Measurements from ENCODE around the gene SLC44A1.

Gene SLC44A1

GRCh38 chr9:105273731-105274130 lies 29.3 kb downstream of the SLC44A1 start:
- no peak for DNase-seq (ENCODE audit: low read depth in 2 of 2)

GRCh38 chr9:105275111-105275510 lies 30.7 kb downstream of the SLC44A1 start:
- DNase-seq (ENCODE audit: low read depth in 2 of 2), result no peak

DNA sequence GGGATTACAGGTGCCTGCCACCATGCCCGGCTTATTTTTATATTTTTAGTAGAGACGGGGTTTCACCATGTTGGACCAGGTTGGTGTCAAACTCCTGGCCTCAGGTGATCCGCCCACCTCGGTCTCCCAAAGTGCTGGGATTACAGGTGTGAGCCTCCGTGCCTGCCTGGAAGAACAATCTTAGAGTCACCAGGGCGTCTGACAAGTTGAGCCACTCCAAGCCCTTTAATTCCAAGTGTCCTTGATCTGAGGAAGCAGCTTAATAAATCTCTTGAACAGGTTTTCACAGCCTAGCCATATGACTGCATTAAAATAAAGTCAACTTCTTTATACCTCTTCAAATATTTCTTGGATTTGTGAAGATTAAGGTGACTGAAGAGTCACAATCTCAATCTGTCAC lies 31.5 kb downstream of the SLC44A1 start:
- no peak for DNase-seq (ENCODE audit: low read depth in 2 of 2)

- DNase-seq (ENCODE audit: low read depth in 2 of 2), result no peak
Measured at GRCh38 chr9:105278751-105279150, 34.3 kb downstream of the SLC44A1 start.

- DNase-seq (ENCODE audit: low read depth in 2 of 2), result no peak
Measured at GRCh38 chr9:105280691-105281090, 36.2 kb downstream of the SLC44A1 start.

DNA sequence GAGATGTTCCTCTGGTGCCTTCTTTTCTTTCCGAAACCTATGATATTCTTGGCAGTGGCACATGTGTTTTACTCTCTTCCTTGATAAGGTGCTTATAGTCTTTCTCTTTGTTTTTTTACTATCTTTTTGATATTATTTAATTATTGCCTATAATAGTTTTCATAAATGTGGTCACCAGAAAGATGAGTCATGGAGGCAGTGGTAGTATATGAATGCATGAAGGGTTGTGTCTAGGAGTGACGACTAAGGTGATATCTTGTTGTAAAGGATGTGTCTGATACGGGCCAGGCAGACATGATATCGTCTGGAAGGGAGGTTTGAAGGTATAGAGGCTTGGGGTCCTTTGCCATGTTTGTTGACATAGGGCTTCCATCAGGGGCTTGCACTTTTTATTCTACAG lies 36.8 kb downstream of the SLC44A1 start:
- no peak for DNase-seq (ENCODE audit: low read depth in 2 of 2)

DNA sequence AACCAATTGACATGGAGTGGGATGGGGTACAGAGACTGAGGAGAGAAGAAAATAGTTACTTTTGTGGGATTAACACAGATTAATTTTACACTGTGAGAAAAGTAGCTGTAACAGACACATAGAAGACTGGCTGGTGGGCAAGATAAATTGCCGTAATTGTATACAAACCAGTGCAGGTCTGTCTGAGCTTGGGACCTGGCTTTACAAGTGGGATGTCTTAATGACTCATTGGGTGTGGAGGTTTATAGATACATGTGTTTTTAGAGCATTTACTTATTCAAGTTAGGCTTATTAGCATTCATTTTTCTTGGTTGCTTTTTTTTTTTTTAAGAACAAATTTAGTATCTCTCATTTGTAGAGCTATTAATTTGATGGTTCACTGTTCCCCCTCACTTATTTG lies 37.5 kb downstream of the SLC44A1 start:
- DNase-seq (ENCODE audit: low read depth in 2 of 2), result no peak

DNA sequence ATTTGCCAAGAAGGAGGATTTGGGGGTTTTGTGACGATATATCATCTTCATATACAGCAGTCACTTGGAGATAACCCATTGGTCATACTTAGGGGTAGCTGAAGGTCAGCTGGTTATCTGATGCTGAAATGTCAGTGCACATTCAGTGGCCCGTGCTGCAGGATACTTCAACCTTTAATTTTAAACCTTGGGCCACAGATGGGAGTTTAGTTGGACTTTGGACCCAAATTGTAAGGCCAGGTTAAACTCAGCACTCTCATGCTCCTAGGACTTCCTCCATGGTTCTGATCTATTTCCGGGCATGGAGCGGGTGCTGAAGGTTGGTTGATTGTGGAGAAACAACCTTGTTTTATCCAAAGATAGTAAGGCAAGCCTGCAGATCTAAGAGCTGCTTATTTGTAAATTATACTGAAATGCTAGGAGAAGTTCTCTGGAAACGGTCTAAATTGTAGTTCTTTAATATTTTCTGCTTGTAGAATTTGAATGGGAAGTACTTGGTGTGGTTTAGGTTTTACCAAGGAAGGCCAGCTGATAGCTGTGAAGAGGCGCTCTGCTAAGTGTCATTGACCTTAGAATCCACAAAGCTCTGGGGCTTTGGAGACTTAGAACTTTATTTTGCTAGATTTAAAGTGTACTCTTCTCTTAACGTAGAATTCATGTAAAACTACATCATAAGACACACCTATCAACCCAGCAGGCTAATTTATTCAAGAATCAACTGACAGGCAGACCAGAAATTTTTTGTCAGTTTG lies 38.6 kb downstream of the SLC44A1 start:
- DNase-seq (ENCODE audit: low read depth in 2 of 2), result no peak

DNA sequence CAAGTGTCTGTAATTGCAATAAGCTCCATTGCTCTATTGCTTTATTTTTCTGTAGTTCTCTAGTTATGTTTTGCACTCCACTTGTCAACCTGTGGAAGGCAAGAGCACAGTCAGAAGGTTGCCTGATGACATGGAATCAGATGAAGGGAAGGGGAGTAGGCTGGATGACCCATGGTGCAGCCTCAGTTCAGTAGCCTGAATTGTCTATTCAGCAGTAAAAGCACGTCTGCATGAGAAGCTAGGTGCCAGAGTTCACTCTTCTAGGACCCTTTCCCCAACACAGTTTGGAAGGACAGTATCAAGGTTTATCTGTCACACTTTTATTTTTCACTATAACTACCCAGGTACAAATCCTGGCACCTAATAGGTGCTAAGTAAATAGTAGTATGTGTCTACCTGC lies 39.3 kb downstream of the SLC44A1 start:
- DNase-seq (ENCODE audit: low read depth in 2 of 2), result no peak

DNA sequence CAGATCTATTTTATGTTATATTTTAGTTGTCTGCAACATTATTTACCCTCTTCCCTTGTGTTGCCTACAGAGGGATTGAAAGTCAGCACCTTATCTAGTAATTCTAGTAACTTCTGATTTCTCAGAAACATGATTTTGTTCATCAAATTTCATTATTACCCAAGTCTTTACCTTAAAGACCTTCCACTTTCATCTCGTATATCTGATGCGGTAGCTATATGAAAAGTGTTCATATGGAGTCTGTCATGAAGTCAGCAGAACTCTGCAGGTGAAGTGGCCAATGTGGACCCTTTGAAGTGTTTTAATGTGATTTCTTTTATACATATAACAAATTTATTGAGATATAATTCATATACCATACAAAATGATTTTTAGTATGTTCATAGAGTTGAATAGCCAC lies 40.0 kb downstream of the SLC44A1 start:
- no peak for DNase-seq (ENCODE audit: low read depth in 2 of 2)

GRCh38 chr9:105286098-105286497 lies 41.6 kb downstream of the SLC44A1 start:
- DNase-seq (ENCODE audit: low read depth in 2 of 2), result no peak

GRCh38 chr9:105289305-105289704 lies 44.9 kb downstream of the SLC44A1 start:
- DNase-seq (ENCODE audit: low read depth in 2 of 2), result no peak

DNA sequence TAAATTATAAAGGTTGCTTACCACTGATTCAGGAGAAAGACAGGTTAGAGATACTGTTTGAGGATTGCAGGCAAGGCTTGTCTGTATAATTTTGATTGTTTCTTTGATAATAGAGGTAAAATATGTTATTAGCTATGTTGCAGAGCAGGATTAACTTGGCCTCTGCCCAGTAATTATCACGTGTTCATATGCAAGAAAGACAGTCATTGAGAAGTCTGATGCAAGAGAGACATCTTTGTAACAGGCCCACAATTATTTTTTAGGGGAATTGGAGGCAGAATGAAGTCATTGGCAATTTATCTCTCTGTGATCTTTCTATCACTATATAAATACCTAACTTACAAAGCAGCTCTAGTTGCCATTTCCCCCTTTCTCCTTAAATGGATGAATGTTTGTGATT lies 46.0 kb downstream of the SLC44A1 start:
- no peak for DNase-seq (ENCODE audit: low read depth in 2 of 2)

- no peak for DNase-seq (ENCODE audit: low read depth in 2 of 2)
Measured at GRCh38 chr9:105290954-105291353, 46.5 kb downstream of the SLC44A1 start.

- DNase-seq (ENCODE audit: low read depth in 2 of 2), result no peak
Measured at GRCh38 chr9:105291422-105291859, 47.0 kb downstream of the SLC44A1 start.

- DNase-seq (ENCODE audit: low read depth in 2 of 2), result no peak
Measured at GRCh38 chr9:105291938-105292337, 47.5 kb downstream of the SLC44A1 start.

DNA sequence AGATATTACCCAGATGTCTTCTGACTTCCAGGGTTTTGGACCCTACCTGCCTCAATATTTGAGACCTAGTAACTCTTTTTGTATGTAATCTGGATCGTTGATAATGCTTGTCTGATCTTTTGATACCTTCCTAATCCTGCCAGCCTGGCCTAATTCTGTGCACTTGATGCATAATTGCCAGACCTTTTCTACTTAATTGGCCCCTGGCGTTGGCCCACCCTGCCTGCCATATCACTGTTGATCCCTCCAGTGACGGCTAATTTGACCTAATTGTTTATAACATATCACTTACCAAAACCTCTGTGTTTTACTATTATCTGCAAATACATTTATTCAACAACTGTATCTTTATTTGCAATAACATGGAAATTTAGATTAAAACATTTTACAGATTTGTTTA lies 49.0 kb downstream of the SLC44A1 start:
- no peak for DNase-seq (ENCODE audit: low read depth in 2 of 2)

GRCh38 chr9:105295201-105295550 lies 50.7 kb downstream of the SLC44A1 start:
- DNase-seq (ENCODE audit: low read depth in 2 of 2), result no peak

DNA sequence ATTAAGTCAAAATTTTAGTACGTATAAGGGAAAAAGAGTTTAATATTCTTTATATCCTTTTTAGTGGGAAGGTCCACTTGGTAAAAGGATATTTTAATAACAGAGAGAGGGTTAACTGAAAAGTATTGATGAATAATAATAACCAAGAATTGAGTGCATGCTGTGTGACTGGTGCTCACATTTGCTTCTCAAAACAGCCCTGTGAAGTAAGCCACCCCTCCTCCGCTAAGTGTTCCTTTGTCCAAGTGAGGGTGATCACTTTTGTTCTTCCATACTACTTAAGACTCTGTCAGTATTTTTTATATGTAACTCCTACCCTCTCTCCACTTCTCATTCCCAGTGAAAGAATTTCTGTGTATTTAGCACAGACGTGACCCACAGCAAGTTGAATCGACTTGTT lies 51.5 kb downstream of the SLC44A1 start:
- no peak for DNase-seq (ENCODE audit: low read depth in 2 of 2)

DNA sequence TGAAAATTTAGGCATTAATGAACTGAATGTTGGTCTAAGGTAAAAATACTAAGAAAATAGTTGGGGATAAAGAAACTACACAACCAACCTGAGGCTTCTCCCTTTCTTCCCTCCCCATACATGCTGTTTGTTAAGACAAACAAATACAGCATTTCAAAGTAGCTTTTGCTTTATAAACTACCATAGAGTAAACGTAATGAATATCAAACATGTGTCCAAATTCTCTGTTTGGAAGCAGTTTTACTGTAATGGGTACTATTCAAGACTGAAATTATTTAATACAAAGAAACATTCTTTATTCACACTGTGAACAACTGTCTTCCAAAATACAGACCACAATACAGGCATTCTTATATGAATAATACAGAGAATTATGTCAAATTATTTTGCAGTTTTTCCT lies 52.0 kb downstream of the SLC44A1 start:
- DNase-seq (ENCODE audit: low read depth in 2 of 2), result no peak

DNA sequence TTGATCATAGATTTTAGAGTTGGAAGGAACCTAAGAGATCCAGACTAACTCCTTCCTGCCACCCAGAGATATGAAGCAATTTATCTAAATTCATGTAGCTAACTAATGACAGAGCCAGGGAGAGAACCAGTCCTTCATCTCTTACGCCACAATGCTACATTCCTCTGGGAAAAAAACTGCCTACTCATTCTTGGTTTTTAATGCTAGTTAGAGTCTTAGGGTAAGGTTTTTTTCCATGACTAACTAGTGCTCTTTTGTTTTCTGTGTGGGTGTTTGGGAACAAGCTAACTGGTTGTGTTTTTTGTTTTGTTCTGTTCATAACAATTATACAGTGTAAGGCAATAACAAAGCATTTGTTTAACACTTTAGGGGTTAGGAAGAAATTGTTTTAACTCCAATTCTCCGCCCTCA lies 52.4 kb downstream of the SLC44A1 start:
- no peak for DNase-seq (ENCODE audit: low read depth in 2 of 2)

GRCh38 chr9:105297442-105298075 lies 53.1 kb downstream of the SLC44A1 start:
- no peak for DNase-seq (ENCODE audit: low read depth in 2 of 2)

DNA sequence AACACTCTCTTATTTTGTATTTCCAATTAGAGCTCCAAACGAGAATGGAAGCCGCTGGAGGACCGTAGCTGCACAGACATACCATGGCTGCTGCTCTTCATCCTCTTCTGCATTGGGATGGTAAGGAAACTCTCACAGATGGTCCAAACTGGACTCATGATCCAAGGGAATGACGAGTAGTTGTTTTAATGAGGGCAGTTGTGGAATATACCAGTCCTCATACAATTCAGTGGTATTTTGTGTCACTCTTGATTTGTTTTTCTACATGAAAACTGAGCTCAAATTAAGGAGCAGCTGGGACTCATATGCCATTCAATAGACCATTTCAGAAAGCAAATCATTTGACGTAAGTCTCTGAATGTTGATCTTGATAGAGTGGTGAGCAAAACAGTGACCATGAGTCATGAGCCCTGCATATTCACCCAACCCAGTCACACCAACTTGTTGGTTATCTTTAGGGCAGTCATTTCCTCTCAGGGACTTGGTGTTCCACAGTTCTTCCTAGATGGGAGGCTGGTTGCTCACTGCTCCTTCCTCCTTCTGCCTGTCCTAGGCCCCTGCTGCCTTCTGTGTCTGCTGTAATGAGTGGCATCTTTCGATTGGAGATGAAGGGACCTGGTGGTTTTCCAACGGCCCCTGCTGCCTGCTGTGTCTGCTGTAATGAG lies 54.9 kb downstream of the SLC44A1 start:
- DNase-seq (ENCODE audit: low read depth in 2 of 2), result peak in 1 of 2 donors; percentile 2

All from stimulated activated CD8-positive, alpha-beta memory T cell treated with anti-CD3 and anti-CD28 coated beads, Interleukin-15, amount 100 ng/mL, for 48 hours (primary cell).